HG03175 (cell line): ENCODE data around the gene ELL2.
"Not testable (repeated sequence)": the region's sequence is repeated elsewhere in the genome, so short reads cannot be mapped to it uniquely, and the experiment has no call there.

Source experiments
- ATAC-seq: cut with Tn5 transposase; IDR thresholded peaks from one replicate; pipeline ENCODE4 v1.9.1; 2021; ENCODE audit warnings: mild to moderate bottlenecking, moderate library complexity; ENCODE audit not compliant: unreplicated experiment

The ELL2 gene

DNA sequence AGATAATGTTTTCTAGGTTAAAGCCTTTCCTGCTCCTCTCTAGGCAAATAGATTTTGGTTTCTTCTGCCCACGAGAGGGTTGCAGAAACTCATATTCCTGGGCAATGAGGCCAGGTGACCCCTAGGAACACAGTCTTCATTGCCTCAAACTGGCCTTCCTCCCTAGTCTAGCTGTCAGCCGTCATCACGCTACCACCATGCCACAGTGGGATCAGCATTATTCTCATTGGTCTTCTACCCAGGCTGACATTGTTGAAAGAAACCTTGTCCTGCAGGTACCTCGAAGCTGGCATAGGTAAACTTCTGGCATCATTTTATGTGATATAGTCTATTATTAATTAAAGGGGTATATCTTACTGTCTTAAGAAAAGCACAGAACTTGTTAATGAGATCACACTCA, 51.1 kb downstream of the ELL2 start:
- no peak for ATAC-seq

GRCh38 chr5:95909738-95910137, 51.9 kb downstream of the ELL2 start:
- no peak for ATAC-seq

DNA sequence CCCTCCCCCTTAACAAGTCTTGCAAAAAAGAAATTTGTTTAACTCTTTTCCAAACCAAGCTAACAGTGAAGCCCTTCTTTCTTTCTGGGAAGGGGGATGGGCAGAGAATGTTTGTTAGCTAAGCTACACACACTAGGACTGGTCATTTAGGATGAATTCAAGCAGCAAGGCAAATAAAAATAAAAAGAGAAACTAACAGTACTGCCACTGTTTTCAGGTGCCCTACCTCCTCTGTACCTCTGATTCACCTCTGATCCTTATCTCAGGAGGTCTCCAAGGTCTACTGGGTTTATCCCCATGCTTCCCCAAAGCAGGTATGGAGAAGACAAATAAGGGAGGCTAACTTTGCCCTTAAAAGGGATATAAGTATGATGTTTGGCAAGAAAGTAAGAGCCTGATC, 52.9 kb downstream of the ELL2 start:
- no peak for ATAC-seq

DNA sequence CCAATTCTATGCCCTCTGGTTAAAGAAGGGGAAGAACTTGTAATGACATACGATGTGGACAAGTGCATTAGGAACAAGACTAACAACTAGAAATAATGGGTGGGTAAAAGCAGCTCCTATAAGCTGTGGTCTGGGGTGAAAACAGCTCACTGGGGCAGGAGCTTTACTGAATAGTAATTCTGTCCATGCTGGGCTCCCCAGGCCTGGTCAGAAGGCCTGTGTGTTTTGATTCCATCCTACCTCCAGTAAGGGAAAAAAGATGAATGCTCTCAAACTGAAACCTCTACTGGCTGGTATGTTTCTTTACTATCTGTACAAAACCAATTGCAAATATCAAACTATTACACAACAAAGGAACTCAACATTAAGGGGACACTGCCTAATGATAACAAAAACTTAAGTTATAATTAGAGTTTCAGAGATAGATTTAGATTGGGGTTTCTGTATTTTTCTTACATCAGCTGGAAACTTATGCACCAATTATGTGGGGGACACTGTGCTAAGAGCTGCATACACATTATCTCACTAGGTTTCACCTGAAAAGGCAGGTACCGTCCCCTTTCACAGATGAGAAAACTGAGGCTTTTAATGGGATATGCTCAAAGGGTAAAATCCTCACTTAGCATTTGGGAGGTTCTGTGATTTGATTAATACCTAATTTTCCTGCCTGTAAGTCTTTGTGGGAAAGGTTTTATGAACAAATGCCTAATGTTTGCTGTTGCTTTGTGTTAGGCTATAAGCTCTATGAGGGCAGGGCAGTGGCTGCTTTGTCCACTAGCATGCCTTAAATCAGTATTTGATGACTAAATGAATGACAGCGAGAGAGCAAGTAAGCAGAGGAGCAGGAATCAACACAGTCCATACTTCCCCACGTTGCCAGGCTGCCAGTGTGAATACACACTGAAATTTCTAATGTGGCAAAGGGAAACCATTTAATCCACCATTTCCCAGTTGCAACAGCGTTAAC, 53.6 kb downstream of the ELL2 start:
- no peak for ATAC-seq

- ATAC-seq, result no peak
Observed at GRCh38 chr5:95907067-95907705, 54.5 kb downstream of the ELL2 start.

GRCh38 chr5:95906398-95906797, 55.3 kb downstream of the ELL2 start:
- ATAC-seq, result not testable (repeated sequence)

- ATAC-seq, result no peak
Observed at GRCh38 chr5:95904827-95905226, 56.8 kb downstream of the ELL2 start.

DNA sequence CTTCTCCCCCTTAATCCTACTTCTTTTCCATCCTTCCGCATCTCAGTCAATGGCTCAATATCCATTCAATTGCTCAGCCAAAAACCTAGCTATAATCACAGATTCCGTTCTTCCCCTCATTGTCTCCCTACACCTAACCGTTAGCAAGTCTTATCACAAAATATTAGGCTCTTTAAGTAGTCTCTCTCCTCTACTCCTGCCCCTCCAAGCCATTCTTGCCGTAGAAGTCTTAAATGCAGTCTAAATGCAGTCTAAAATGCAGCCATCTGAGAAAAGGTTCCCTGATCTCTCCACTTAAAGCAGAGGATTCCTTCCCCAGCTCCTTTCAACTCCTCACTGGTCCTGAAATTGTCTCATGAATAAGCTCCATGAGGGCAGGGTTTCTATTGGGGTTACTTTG, 57.8 kb downstream of the ELL2 start:
- no peak for ATAC-seq

GRCh38 chr5:95901676-95902627, 59.7 kb downstream of the ELL2 start:
- ATAC-seq, result no peak

DNA sequence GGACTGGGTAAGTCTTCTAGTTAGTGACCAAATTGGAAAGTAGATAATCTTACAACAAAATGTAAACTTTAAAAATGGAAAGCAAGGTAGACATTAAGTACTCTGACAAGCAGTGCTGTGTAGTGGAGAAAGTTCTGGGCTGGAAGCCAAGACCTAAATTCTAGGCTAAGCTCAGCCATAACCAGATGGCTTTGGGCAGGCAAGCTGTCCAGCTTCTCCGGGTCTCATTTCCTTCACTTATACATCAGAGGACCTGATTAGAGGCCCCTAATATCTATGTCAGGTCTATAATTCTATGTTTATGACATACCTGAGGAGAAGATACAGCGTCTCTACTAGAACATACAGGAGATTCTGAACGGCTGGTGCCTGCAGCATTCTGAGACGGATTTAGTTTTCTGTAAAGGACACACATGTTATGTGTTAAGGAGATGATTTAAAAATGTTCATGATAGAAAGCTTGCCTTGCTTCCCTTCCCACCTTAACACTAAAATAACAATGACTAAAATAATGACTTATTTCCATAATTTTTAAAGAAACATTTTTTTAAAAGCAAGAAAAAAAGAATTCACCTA, 61.2 kb downstream of the ELL2 start:
- ATAC-seq, result no peak

DNA sequence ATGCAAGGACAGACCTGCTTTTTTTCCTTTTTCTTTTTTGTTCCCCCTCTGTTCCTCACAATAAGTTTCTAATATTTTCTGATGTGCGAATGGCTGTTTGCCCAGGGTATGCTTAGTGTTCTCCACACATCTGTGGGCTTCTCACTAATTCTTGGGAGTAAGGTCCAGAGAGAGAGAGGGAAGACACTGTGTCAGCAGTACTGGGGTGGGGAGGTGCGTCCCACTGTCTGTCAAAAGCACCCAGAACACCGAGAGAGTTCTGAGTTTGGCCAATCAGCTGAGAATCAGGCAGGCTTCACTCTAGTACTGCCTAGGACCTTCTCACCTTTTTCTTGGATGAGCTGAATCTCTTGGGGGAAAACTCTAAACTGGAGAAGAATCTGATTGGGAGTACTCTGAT, 61.8 kb downstream of the ELL2 start:
- ATAC-seq, result no peak

- no peak for ATAC-seq
Observed at GRCh38 chr5:95899006-95899405, 62.6 kb downstream of the ELL2 start.

DNA sequence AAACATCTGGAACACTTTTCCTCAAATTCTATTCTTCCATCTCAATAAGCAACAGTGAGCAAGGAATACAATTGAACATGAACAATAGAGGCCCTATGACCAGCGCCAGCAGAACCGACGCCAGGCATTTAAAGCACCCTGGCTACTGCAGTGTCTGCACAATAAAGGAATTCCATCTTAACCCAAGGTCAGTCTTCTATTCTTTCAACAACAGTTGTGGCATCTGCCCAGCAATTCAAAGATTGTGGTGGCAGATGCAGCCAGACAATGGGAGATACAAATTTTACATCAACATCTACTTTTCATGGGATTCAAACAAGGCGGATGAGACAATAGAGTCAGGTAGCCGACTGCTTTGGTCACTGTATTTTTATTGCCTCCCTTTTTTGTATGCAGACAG, 65.9 kb downstream of the ELL2 start:
- ATAC-seq, result no peak

- no peak for ATAC-seq
Observed at GRCh38 chr5:95895251-95895650, 66.4 kb downstream of the ELL2 start.

DNA sequence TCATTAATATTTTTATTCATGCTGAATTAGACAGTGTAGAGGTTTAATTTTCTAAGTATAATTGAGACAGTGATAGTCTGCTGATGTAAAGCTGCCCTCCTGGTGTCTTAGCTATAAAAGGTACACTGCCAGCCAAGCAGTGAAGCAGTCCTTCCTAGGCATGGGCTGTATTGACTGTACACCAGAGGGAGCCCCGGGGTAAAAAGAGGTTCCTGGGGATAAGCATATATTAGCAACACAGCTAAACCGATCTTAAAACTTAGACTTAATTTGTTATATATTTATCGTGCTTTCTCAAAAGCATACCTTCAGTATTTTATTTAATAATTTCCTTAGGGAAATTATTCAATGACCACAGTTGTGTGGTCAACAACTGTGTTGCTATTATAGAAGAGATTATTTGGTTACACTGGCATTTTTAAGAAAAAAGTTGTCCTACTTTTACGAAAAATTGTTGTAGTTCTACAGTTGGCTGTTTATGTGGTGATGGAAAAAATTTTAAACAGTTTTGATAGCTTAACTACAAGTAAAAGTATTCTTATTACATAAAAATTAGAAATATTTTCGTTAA, 68.8 kb downstream of the ELL2 start:
- peak; percentile 85 for ATAC-seq

DNA sequence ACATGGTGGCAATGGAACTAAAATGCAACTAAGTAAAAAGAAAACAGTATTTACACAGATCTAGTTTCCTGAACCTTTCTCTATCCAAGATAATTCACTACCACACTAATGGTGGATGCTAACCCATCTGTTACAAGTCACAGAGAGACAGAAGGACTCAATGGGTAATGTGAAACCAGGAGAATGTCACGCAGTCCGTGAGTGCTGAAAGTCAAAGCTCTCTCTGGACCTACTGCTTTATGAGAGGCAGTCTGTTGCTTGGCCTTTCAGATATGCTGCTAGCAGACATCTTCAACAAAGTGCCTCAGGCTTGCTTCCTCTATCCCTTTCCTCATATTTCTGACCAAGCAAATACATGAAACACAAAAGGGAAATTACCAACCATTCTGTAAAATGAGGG, 70.2 kb downstream of the ELL2 start:
- ATAC-seq, result no peak

GRCh38 chr5:95889076-95889475, 72.6 kb downstream of the ELL2 start:
- ATAC-seq, result no peak

DNA sequence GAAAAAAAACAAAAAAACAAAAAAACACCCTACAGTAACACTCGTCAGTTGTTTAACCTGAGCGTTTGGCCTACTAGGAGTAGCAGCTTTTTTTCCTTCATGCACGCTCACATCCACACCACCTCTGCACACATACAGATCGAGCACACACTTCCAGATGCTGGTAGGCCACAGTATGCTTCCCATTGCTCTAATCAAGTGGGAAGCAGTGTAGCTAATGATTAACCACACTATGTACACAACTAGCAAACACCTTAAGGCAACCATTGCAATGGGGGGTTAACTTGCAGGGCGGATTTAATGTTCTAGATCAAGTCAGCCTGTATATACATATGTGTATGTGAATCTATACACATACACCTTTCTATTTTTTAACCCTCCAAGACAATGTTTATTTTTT, 73.7 kb downstream of the ELL2 start:
- ATAC-seq, result no peak

- ATAC-seq, result no peak
Observed at GRCh38 chr5:95886340-95887044, 75.2 kb downstream of the ELL2 start.

- ATAC-seq, result no peak
Observed at GRCh38 chr5:95884511-95884910, 77.1 kb downstream of the ELL2 start.
